Karpas-422 (cell line): ENCODE data around the gene SEPTIN6. TPM values are rescaled to one million over a fixed set of nuclear protein-coding genes. Genes with fewer than 3 reads are reported as not detected.

Experiments
- DNase-seq: peaks from one replicate; pipeline ENCODE4 v3.0.0-alpha.2; 2015
- H2AFZ ChIP-seq: fragments of 200-600 bp; sonication (generic); 2 replicates; pipeline ENCODE4 v1.6.1; 2014; ENCODE audit warnings: antibody characterized with exemption, low read length, mixed read lengths
- H3K27ac ChIP-seq: fragments of 200-600 bp; sonication (generic); 2 replicates; pipeline ENCODE4 v1.5.1; 2014; ENCODE audit warnings: mild to moderate bottlenecking, low read length, moderate library complexity
- H3K27me3 ChIP-seq: fragments of 200-600 bp; sonication (generic); 2 replicates; pipeline ENCODE4 v1.6.1; 2014; ENCODE audit warnings: low read length, mixed read lengths
- H3K36me3 ChIP-seq: fragments of 200-600 bp; sonication (generic); 2 replicates; pipeline ENCODE4 v1.6.1; 2014; ENCODE audit warnings: low read length, mixed read lengths; ENCODE audit not compliant: insufficient read depth
- H3K4me1 ChIP-seq: fragments of 200-600 bp; sonication (generic); 2 replicates; pipeline ENCODE4 v1.6.1; 2014; ENCODE audit warnings: mild to moderate bottlenecking, low read length, mixed read lengths
- H3K4me2 ChIP-seq: fragments of 200-600 bp; sonication (generic); 2 replicates; pipeline ENCODE4 v1.6.1; 2014; ENCODE audit warnings: low read length, low read depth, mild to moderate bottlenecking; ENCODE audit not compliant: poor library complexity, severe bottlenecking
- H3K4me3 ChIP-seq: fragments of 200-600 bp; sonication (generic); 2 replicates; pipeline ENCODE4 v1.5.1; 2014; ENCODE audit warnings: mild to moderate bottlenecking, antibody characterized with exemption, low read length, mixed read lengths
- H3K79me2 ChIP-seq: fragments of 200-600 bp; sonication (generic); 2 replicates; pipeline ENCODE4 v1.6.1; 2014; ENCODE audit warnings: mild to moderate bottlenecking, low read length, mixed read lengths
- H3K9ac ChIP-seq: fragments of 200-600 bp; sonication (generic); 2 replicates; pipeline ENCODE4 v1.6.0; 2014; ENCODE audit warnings: low read length
- H3K9me2 ChIP-seq: fragments of 200-600 bp; sonication (generic), shearing (Covaris generic); replicated peaks from 2 replicates; pipeline ENCODE4 v1.6.0; 2014; ENCODE audit warnings: mild to moderate bottlenecking, low read length, moderate library complexity; ENCODE audit not compliant: insufficient read depth
- H3K9me3 ChIP-seq: fragments of 300-700, 200-600 bp; sonication (generic); 2 replicates; pipeline ENCODE4 v1.6.1; 2014; ENCODE audit warnings: low read length, mixed read lengths
- H4K20me1 ChIP-seq: fragments of 200-600 bp; sonication (generic); 2 replicates; pipeline ENCODE4 v1.6.1; 2014; ENCODE audit warnings: mild to moderate bottlenecking, antibody characterized with exemption, low read length, low read depth; ENCODE audit not compliant: insufficient read depth
- small RNA-seq: library from RNA; depleted of rRNA; stranded (forward); fragments of <200 nt; gene quantifications from one replicate; pipeline ENCODE3, GENCODE V24; 2014
- total RNA-seq: library from RNA; depleted of rRNA; stranded (reverse); fragments of >200 nt; shearing (Covaris generic); gene quantifications from 2 replicates; pipeline ENCODE4 v1.2.3, GENCODE V29; 2014; ENCODE audit warnings: low replicate concordance; rRNA removed

SEPTIN6 gene
- total RNA-seq, 1 experiment from 2014 or later, result 20.2 TPM

- Histone ChIP-seq H3K4me3 (no peak overlapping the region), H3K4me1 (no peaks in the 10 kb centered on the region), H3K9ac (no peak overlapping the region), H2AFZ (no peak overlapping the region), H4K20me1 (no peaks in the 10 kb centered on the region), H3K79me2 (no peaks in the 10 kb centered on the region), H3K27ac (no peak overlapping the region), H3K4me2 (no peak overlapping the region), H3K9me2 (no peaks in the 10 kb centered on the region), H3K27me3 (no peaks in the 10 kb centered on the region), H3K36me3 (no peaks in the 10 kb centered on the region), H3K9me3 (no peaks in the 10 kb centered on the region)
- no peak for DNase-seq
These were observed 38.8 kb downstream of the SEPTIN6 start for GRCh38 chrX:119654112-119654531.

DNA sequence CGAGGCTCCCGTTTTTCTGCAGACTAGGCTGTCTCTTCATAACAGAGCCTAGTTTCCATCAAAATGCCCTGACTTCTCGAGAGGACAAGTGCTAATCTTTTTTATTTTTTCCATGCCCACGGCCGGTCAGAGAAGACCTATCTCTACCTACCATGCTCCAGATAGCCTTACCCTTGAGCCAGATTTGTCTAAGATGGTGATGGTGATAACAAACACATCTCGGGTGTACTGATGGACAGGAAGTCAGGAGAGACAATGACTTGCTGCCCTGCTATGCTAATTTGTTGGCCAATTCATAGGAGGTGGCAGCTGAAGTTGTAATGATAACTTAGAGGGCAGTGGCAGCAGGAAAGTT, 44.6 kb downstream of the SEPTIN6 start:
- Histone ChIP-seq H3K27me3 (no peaks in the 10 kb centered on the region), H3K79me2 (no peaks in the 10 kb centered on the region), H3K9ac (no peak overlapping the region), H3K36me3 (no peaks in the 10 kb centered on the region), H3K4me1 (no peaks in the 10 kb centered on the region), H3K9me2 (no peaks in the 10 kb centered on the region), H3K4me3 (no peak overlapping the region), H3K27ac (no peak overlapping the region), H4K20me1 (no peaks in the 10 kb centered on the region), H3K4me2 (no peak overlapping the region), H3K9me3 (no peaks in the 10 kb centered on the region), H2AFZ (no peak overlapping the region)
- DNase-seq, result no peak

GRCh38 chrX:119647552-119648420, 45.2 kb downstream of the SEPTIN6 start:
- H2AFZ ChIP-seq, result no peak overlapping the region
- no peak overlapping the region for H3K27ac ChIP-seq
- H3K27me3 ChIP-seq, result no peaks in the 10 kb centered on the region
- H4K20me1 ChIP-seq, result no peaks in the 10 kb centered on the region
- H3K9me3 ChIP-seq, result no peaks in the 10 kb centered on the region
- no peaks in the 10 kb centered on the region for H3K4me1 ChIP-seq
- no peak overlapping the region for H3K4me3 ChIP-seq
- H3K4me2 ChIP-seq, result no peak overlapping the region
- H3K36me3 ChIP-seq, result no peaks in the 10 kb centered on the region
- H3K9me2 ChIP-seq, result no peaks in the 10 kb centered on the region
- no peak for DNase-seq
- no peak overlapping the region for H3K9ac ChIP-seq
- H3K79me2 ChIP-seq, result no peaks in the 10 kb centered on the region

GRCh38 chrX:119647089-119647488, 45.9 kb downstream of the SEPTIN6 start:
- Histone ChIP-seq H3K27me3 (no peaks in the 10 kb centered on the region), H3K4me2 (no peak overlapping the region), H4K20me1 (no peaks in the 10 kb centered on the region), H3K9ac (no peak overlapping the region), H2AFZ (no peak overlapping the region), H3K79me2 (no peaks in the 10 kb centered on the region), H3K9me3 (no peaks in the 10 kb centered on the region), H3K9me2 (no peaks in the 10 kb centered on the region), H3K4me3 (no peak overlapping the region), H3K36me3 (no peaks in the 10 kb centered on the region), H3K4me1 (no peaks in the 10 kb centered on the region), H3K27ac (no peak overlapping the region)
- DNase-seq, result no peak

GRCh38 chrX:119646515-119646914, 46.5 kb downstream of the SEPTIN6 start:
- no peaks in the 10 kb centered on the region for H3K27me3 ChIP-seq
- no peak overlapping the region for H3K4me2 ChIP-seq
- H3K9me3 ChIP-seq, result no peaks in the 10 kb centered on the region
- H3K4me1 ChIP-seq, result no peaks in the 10 kb centered on the region
- no peaks in the 10 kb centered on the region for H3K9me2 ChIP-seq
- no peak overlapping the region for H3K9ac ChIP-seq
- H2AFZ ChIP-seq, result no peak overlapping the region
- no peaks in the 10 kb centered on the region for H3K36me3 ChIP-seq
- H3K79me2 ChIP-seq, result no peaks in the 10 kb centered on the region
- no peak overlapping the region for H3K27ac ChIP-seq
- H3K4me3 ChIP-seq, result no peak overlapping the region
- no peak for DNase-seq
- H4K20me1 ChIP-seq, result no peaks in the 10 kb centered on the region

- no peak overlapping the region for H3K4me3 ChIP-seq
- H3K9ac ChIP-seq, result no peak overlapping the region
- H3K36me3 ChIP-seq, result no peaks in the 10 kb centered on the region
- H3K9me3 ChIP-seq, result no peaks in the 10 kb centered on the region
- no peak overlapping the region for H3K4me2 ChIP-seq
- no peaks in the 10 kb centered on the region for H3K4me1 ChIP-seq
- no peaks in the 10 kb centered on the region for H3K27me3 ChIP-seq
- DNase-seq, result no peak
- H3K9me2 ChIP-seq, result no peaks in the 10 kb centered on the region
- no peaks in the 10 kb centered on the region for H3K79me2 ChIP-seq
- no peak overlapping the region for H2AFZ ChIP-seq
- H4K20me1 ChIP-seq, result no peaks in the 10 kb centered on the region
- no peak overlapping the region for H3K27ac ChIP-seq
These were observed 49.3 kb downstream of the SEPTIN6 start for GRCh38 chrX:119643696-119644095.

Small RNA genes lying within 50 kb of the gene (small RNA-seq; reads per million reads assigned to genes)
- not detected for gene MIR766

Other genes with a start within 250 kb of the SEPTIN6 start
- 364 and 450 TPM in 2 replicates for gene SLC25A5, start 224.7 kb downstream of the SEPTIN6 start, total RNA-seq
- 36.7 and 44.0 TPM in 2 replicates for gene STEEP1, start 127.8 kb downstream of the SEPTIN6 start, total RNA-seq
- 43.0 and 54.7 TPM in 2 replicates for gene UBE2A, start 118.6 kb downstream of the SEPTIN6 start, total RNA-seq
- 10.1 and 18.0 TPM in 2 replicates for gene NKRF, start 86.7 kb downstream of the SEPTIN6 start, total RNA-seq
- not detected in 2 replicates for gene SOWAHD, start 65.4 kb upstream of the SEPTIN6 start, total RNA-seq
- 1,763 and 3,006 TPM in 2 replicates for gene RPL39, start 98.5 kb upstream of the SEPTIN6 start, total RNA-seq
- gene UPF3B, start 159.8 kb upstream of the SEPTIN6 start, total RNA-seq, result 7.8 and 8.9 TPM in 2 replicates
- gene RNF113A, start 178.6 kb upstream of the SEPTIN6 start, total RNA-seq, result 28.6 and 41.1 TPM in 2 replicates
- 147 and 150 TPM in 2 replicates for gene NDUFA1, start 178.7 kb upstream of the SEPTIN6 start, total RNA-seq
- not detected in 2 replicates for gene AKAP14, start 202.7 kb upstream of the SEPTIN6 start, total RNA-seq